T-cell (primary cell): Measurements from ENCODE around the gene ZNF608. TPM values are rescaled to one million over a fixed set of nuclear protein-coding genes. Genes with fewer than 3 reads are reported as not detected.

Experiments
- ATAC-seq, 4 experiments: fragments of 200-7000 bp in 3 of 4; fragments of 150-1000 bp in 1 of 4; cut with Tn5 transposase; replicated peaks in 1 of 4; 1 replicate in 3 of 4; 2 replicates in 1 of 4; pipeline ENCODE4 v1.10.0; 2021; ENCODE audit warnings: moderate library complexity in 3 of 4, mild to moderate bottlenecking in 2 of 4, moderate number of reproducible peaks in 1 of 4
- CTCF ChIA-PET, 2 donors: fragments of 300-600 bp; sonication (Branson Sonifier 250); formaldehyde crosslinking; loops; one replicate each; lab custom pipeline; 2022; ENCODE audit warnings: antibody characterized with exemption in 2 of 2; lab: Charles Lee
- POLR2A ChIA-PET, 2 donors: fragments of 300-600 bp; sonication (Branson Sonifier 250); formaldehyde crosslinking; loops; one replicate each; lab custom pipeline; 2022; ENCODE audit warnings: antibody characterized with exemption in 2 of 2; lab: Charles Lee
- DNase-seq, 35 experiments: peaks; one replicate each; pipeline versions ENCODE4 v3.0.0 to v3.0.0-alpha.2; 2013 to 2023
- H3K27ac ChIP-seq: one replicate; pipeline ENCODE4 v1.5.1; 2013; ENCODE audit warnings: low read length
- H3K27me3 ChIP-seq, 2 experiments: replicated peaks in 1 of 2; 1 replicate in 1 of 2; 2 replicates in 1 of 2; pipeline versions ENCODE4 v1.6.1 to v1.7.0; 2013; ENCODE audit warnings: low read length in 1 of 2, mixed read lengths in 1 of 2; ENCODE audit not compliant: control insufficient read depth in 2 of 2, insufficient read depth in 2 of 2; ENCODE audit errors: extremely low read depth in 1 of 2
- H3K36me3 ChIP-seq, 2 donors: 1 replicate in 1 of 2; 2 replicates in 1 of 2; pipeline versions ENCODE4 v1.6.1 to v1.7.0; 2013; ENCODE audit warnings: low read length in 1 of 2; ENCODE audit not compliant: control insufficient read depth in 2 of 2, insufficient read depth in 1 of 2; ENCODE audit errors: extremely low read depth in 1 of 2
- H3K4me1 ChIP-seq, 2 experiments: 1 replicate in 1 of 2; 2 replicates in 1 of 2; pipeline versions ENCODE4 v1.6.1 to v1.7.0; 2013; ENCODE audit warnings: low read length in 2 of 2, mixed read lengths in 1 of 2; ENCODE audit not compliant: insufficient read depth in 2 of 2, control insufficient read depth in 1 of 2; ENCODE audit errors: extremely low read depth in 1 of 2
- H3K4me3 ChIP-seq, 2 donors: 1 replicate in 1 of 2; 2 replicates in 1 of 2; pipeline versions ENCODE4 v1.5.1 to v1.7.0; 2013; ENCODE audit warnings: mild to moderate bottlenecking in 2 of 2, low read length in 1 of 2, moderate library complexity in 1 of 2; ENCODE audit not compliant: control insufficient read depth in 1 of 2; ENCODE audit errors: extremely low read depth in 1 of 2
- H3K9me3 ChIP-seq: 2 replicates; pipeline ENCODE4 v1.7.0; 2013
- H3K27ac Mint-ChIP-seq, 2 donors: one replicate each; pipeline ENCODE4 v1.8.0; 2020 to 2021; ENCODE audit warnings: mild to moderate bottlenecking in 2 of 2, mixed read lengths in 2 of 2
- H3K27me3 Mint-ChIP-seq, 2 donors: one replicate each; pipeline ENCODE4 v1.8.0; 2021 to 2022; ENCODE audit warnings: mixed read lengths in 2 of 2
- H3K36me3 Mint-ChIP-seq: one replicate; pipeline ENCODE4 v1.8.0; 2021; ENCODE audit warnings: mixed read lengths
- H3K4me1 Mint-ChIP-seq, 3 donors: one replicate each; pipeline ENCODE4 v1.8.0; 2020 to 2022; ENCODE audit warnings: mixed read lengths in 3 of 3, mild to moderate bottlenecking in 1 of 3
- H3K4me3 Mint-ChIP-seq, 3 donors: one replicate each; pipeline ENCODE4 v1.8.0; 2020 to 2022; ENCODE audit warnings: mild to moderate bottlenecking in 3 of 3, mixed read lengths in 3 of 3, moderate library complexity in 3 of 3
- H3K9me3 Mint-ChIP-seq, 3 donors: one replicate each; pipeline ENCODE4 v1.8.0; 2020 to 2022; ENCODE audit warnings: mixed read lengths in 3 of 3
- WGBS: methylation state at CpG from one replicate; pipeline ENCODE4 v1.1.5; 2013; ENCODE audit warnings: missing lambda C conversion rate; ENCODE audit not compliant: insufficient coverage; 5-methylcytosine and 5-hydroxymethylcytosine counted together
- total RNA-seq, 35 experiments: library from RNA in 6 of 35; stranded (reverse) in 6 of 35; fragments of 120-200 nt in 1 of 35; gene quantifications; one replicate each; pipeline versions ENCODE4 v1.2.1 to v1.2.4 and lab custom pipeline; 2013 to 2026

The ZNF608 gene
- total RNA-seq, 5 donors from 2014 or later (not counting 1 experiment from before 2014, with no cell fraction given) = 0.26 to 1.3 (median 0.49) TPM

DNA sequence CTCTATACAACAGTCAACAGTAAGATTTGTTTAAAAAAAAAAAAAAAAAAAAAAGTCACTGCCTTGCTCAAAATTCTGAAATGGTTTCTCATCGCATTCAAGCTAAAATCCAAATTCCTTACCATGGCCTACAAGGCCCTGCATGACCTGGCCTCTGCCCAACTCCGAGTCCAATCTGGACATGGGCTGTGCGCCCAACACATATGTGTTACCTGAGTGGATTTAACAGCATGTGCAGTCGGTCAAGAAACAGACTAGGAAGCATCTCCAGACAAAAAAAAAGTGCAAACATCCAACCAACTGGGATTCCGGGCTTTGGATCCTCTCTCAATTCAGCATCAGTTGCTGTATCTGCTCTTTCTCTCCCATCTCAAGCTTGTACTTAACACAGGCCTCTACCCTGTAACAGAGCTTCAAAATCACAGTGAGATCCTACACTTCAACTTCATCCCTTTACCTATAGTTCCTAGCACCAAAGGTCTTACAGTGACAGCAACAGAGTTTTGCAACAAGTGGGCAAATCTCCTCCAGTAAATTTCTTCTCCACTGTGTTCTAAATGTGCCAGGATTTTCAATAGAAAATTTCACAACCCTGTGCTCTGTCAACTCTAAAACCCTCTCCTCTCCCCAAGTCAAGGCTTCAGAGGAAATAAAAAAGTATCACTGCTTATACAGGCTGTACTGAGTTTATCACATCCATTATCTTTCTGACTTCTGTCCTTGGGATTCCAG lies 19.6 kb downstream of the ZNF608 start:
- ChIA-PET POLR2A (interaction anchor here in 1 of 2 donors (0.6 to 0.7 kb wide), 2 partner anchors 102 to 149 kb away, joined by 5 to 6 read pairs; no protein-coding TSS in a partner anchor), CTCF (interaction anchor here in 1 of 2 donors (0.6 kb wide), 1 partner anchor 24 kb away, joined by 5 read pairs; no protein-coding TSS in a partner anchor)
- Histone ChIP-seq H3K4me1 (no peaks in the 10 kb centered on the region), H3K9me3 (no peaks in the 10 kb centered on the region), H3K36me3 (no peaks in the 10 kb centered on the region), H3K4me3 (no peak overlapping the region), H3K27me3 (no peaks in the 10 kb centered on the region), H3K27ac (no peak overlapping the region)
- no peak for ATAC-seq
- WGBS = 80% methylated on average over 4 of the region's 5 CpGs
- Mint-ChIP-seq H3K4me3 (no peak overlapping the region), H3K27me3 (peaks cover 0 to 6% of the 10 kb centered on the region in 2 donors), H3K36me3 (no peaks in the 10 kb centered on the region), H3K27ac (no peak overlapping the region), H3K9me3 (peaks cover 0 to 3% (median 0%) of the 10 kb centered on the region in 3 donors), H3K4me1 (no peaks in the 10 kb centered on the region)
- DNase-seq = no peak

DNA sequence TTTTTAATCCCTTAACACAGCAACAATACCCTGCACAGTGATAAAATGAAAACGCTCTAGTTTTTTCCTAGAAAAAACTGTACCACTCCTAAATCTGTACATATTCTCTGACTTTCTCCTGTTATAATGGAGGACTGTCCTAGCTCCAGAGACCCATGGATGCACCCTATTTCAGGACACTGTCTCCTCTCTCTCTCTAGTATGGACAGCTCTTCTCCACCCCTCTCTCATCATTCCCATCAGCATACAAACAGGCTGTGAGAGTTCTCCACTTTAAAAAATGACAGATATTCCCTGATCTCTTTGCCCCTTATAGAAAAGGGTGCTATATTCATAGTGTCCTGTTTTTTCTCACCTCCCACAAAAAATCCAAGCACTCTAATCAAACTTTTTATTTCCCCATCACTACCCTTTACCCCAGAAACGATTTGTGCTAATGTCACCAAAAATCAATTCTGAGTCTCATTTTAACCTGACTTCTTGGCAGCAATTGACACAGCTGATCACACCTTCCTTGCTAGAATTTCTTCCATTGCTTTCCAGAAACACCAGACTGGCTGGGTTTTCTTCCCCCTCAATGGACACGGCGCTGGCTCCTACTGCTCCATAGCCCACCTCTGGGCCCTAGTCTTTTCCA lies 20.7 kb downstream of the ZNF608 start:
- ATAC-seq = no peak
- no peak overlapping the region for H3K4me3 ChIP-seq
- CTCF ChIA-PET = no interaction called here
- DNase-seq = no peak
- POLR2A ChIA-PET = no interaction called here
- no peak overlapping the region for H3K27ac ChIP-seq
- H3K4me1 ChIP-seq = no peaks in the 10 kb centered on the region
- H3K4me3 Mint-ChIP-seq = no peak overlapping the region
- H3K36me3 ChIP-seq = no peaks in the 10 kb centered on the region
- WGBS = 89% methylated on average over 3 of the region's 4 CpGs
- H3K4me1 Mint-ChIP-seq = no peaks in the 10 kb centered on the region
- H3K27me3 Mint-ChIP-seq = peaks cover 0 to 6% of the 10 kb centered on the region in 2 donors
- H3K9me3 Mint-ChIP-seq = peaks cover 3 to 8% (median 5%) of the 10 kb centered on the region in 3 donors
- no peaks in the 10 kb centered on the region for H3K27me3 ChIP-seq
- no peak overlapping the region for H3K27ac Mint-ChIP-seq
- no peaks in the 10 kb centered on the region for H3K36me3 Mint-ChIP-seq
- H3K9me3 ChIP-seq = no peaks in the 10 kb centered on the region

- Mint-ChIP-seq H3K4me1 (no peaks in the 10 kb centered on the region), H3K27ac (no peak overlapping the region), H3K36me3 (no peaks in the 10 kb centered on the region), H3K9me3 (peaks cover 3 to 8% (median 5%) of the 10 kb centered on the region in 3 donors), H3K27me3 (peaks cover 0 to 5% of the 10 kb centered on the region in 2 donors), H3K4me3 (no peak overlapping the region)
- DNase-seq (no peak), ATAC-seq (no peak)
- H3K4me1 ChIP-seq = no peaks in the 10 kb centered on the region
- H3K27ac ChIP-seq = no peak overlapping the region
- no peak overlapping the region for H3K4me3 ChIP-seq
- H3K36me3 ChIP-seq = no peaks in the 10 kb centered on the region
- ChIA-PET POLR2A (interaction anchor here in 1 of 2 donors (0.6 kb wide), 1 partner anchor 471 kb away, joined by 11 read pairs; no protein-coding TSS in a partner anchor), CTCF (interaction anchor here in 1 of 2 donors (0.6 kb wide), 1 partner anchor 39 kb away, joined by 9 read pairs; no protein-coding TSS in a partner anchor)
- H3K27me3 ChIP-seq = no peaks in the 10 kb centered on the region
- 55% methylated on average over 2 of the region's 4 CpGs for WGBS
- H3K9me3 ChIP-seq = no peaks in the 10 kb centered on the region
Observed at GRCh38 chr5:124725040-124725434, 21.4 kb downstream of the ZNF608 start.

DNA sequence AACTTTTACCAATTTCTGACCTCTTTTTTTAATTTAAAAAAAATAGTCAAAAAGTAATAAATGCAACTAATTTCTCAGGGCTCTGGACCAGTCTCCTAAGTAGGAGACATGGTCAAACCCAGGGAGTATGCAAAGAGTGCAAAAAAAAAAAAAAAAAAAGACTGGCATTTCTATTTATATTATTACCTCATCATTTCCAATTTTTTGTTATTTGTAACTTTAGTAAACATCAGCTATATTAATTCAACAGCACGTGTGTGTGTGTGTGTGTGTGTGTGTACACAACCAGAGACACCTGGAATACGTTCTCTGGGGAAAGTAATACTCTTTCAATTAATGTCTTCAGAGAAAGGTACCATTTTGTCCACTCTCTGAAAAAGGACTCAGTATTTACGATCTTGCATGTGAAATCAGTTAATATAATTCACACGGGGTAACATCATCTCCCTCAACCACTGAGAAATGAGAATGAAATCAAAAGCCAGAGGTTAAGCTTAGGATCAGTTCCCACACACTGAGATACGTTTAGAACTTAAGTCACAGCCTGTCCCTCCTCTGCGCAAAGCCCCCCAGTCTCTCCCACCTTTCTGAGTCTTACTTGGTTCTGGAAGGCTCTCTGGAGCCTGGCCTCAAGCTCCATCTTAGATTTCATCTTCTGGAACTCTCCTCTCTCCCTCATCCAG lies 21.9 kb downstream of the ZNF608 start:
- no peak overlapping the region for H3K4me3 ChIP-seq

GRCh38 chr5:124721229-124721735 lies 25.2 kb downstream of the ZNF608 start:
- H3K4me3 ChIP-seq = no peak overlapping the region
- Mint-ChIP-seq H3K27me3 (no peaks in the 10 kb centered on the region), H3K27ac (no peak overlapping the region), H3K36me3 (no peaks in the 10 kb centered on the region), H3K9me3 (peaks cover 3 to 5% (median 5%) of the 10 kb centered on the region in 3 donors), H3K4me1 (no peaks in the 10 kb centered on the region), H3K4me3 (no peak overlapping the region)
- H3K27me3 ChIP-seq = no peaks in the 10 kb centered on the region
- POLR2A ChIA-PET = interaction anchor here in 1 of 2 donors (0.6 kb wide), 1 partner anchor 72 kb away, joined by 3 read pairs; no protein-coding TSS in a partner anchor
- no peaks in the 10 kb centered on the region for H3K9me3 ChIP-seq
- H3K36me3 ChIP-seq = no peaks in the 10 kb centered on the region
- CTCF ChIA-PET = no interaction called here
- H3K4me1 ChIP-seq = no peaks in the 10 kb centered on the region
- H3K27ac ChIP-seq = no peak overlapping the region
- ATAC-seq = no peak
- no peak for DNase-seq
- WGBS = 100% methylated on average over 2 of the region's 8 CpGs

More for the DNA sequence above, 21.9 kb downstream of the ZNF608 start:
- H3K36me3 ChIP-seq = no peaks in the 10 kb centered on the region
- no peaks in the 10 kb centered on the region for H3K27me3 Mint-ChIP-seq
- WGBS = 77% methylated on average over 3 of the region's 6 CpGs
- no peaks in the 10 kb centered on the region for H3K9me3 ChIP-seq
- CTCF ChIA-PET = interaction anchor here in 1 of 2 donors (0.6 kb wide), 1 partner anchor 38 kb away, joined by 9 read pairs; no protein-coding TSS in a partner anchor
- H3K36me3 Mint-ChIP-seq = no peaks in the 10 kb centered on the region
- H3K9me3 Mint-ChIP-seq = peaks cover 3 to 8% (median 5%) of the 10 kb centered on the region in 3 donors
- H3K4me1 ChIP-seq = no peaks in the 10 kb centered on the region
- ATAC-seq = no peak
- no peaks in the 10 kb centered on the region for H3K27me3 ChIP-seq
- POLR2A ChIA-PET = interaction anchor here in 1 of 2 donors (0.6 kb wide), 1 partner anchor 471 kb away, joined by 11 read pairs; no protein-coding TSS in a partner anchor
- no peak overlapping the region for H3K27ac Mint-ChIP-seq
- DNase-seq = no peak
- no peak overlapping the region for H3K4me3 Mint-ChIP-seq
- H3K4me1 Mint-ChIP-seq = no peaks in the 10 kb centered on the region
- no peak overlapping the region for H3K27ac ChIP-seq
